ENCODE measurements around the gene TUBGCP6.

TUBGCP6 gene

GRCh38 chr22:50229370-50229769, 15.5 kb downstream of the TUBGCP6 start:
- DNase-seq (ENCODE audit: low read depth in 2 of 3, low spot score in 2 of 3): no peak

GRCh38 chr22:50228366-50228765, 16.5 kb downstream of the TUBGCP6 start:
- no peak for DNase-seq (ENCODE audit: low read depth in 2 of 3, low spot score in 2 of 3)

GRCh38 chr22:50227579-50228215, 17.1 kb downstream of the TUBGCP6 start:
- no peak for DNase-seq (ENCODE audit: low read depth in 2 of 3, low spot score in 2 of 3)

- no peak for DNase-seq (ENCODE audit: low read depth in 2 of 3, low spot score in 2 of 3)
Measured at GRCh38 chr22:50226875-50227165, 18.0 kb downstream of the TUBGCP6 start.

- no peak for DNase-seq (ENCODE audit: low read depth in 2 of 3, low spot score in 2 of 3)
Measured at GRCh38 chr22:50226063-50226874, 18.6 kb downstream of the TUBGCP6 start.

- DNase-seq (ENCODE audit: low read depth in 2 of 3, low spot score in 2 of 3): no peak
Measured at GRCh38 chr22:50225200-50225969, 19.4 kb downstream of the TUBGCP6 start.

GRCh38 chr22:50224071-50224470, 20.8 kb downstream of the TUBGCP6 start:
- DNase-seq (ENCODE audit: low read depth in 2 of 3, low spot score in 2 of 3): no peak

- DNase-seq (ENCODE audit: low read depth in 2 of 3, low spot score in 2 of 3): no peak
Measured at GRCh38 chr22:50222508-50222907, 22.3 kb downstream of the TUBGCP6 start.

GRCh38 chr22:50221410-50222300, 23.2 kb downstream of the TUBGCP6 start:
- DNase-seq (ENCODE audit: low read depth in 2 of 3, low spot score in 2 of 3): no peak

GRCh38 chr22:50220603-50221409, 24.0 kb downstream of the TUBGCP6 start:
- no peak for DNase-seq (ENCODE audit: low read depth in 2 of 3, low spot score in 2 of 3)

GRCh38 chr22:50219800-50220602, 24.8 kb downstream of the TUBGCP6 start:
- no peak for DNase-seq (ENCODE audit: low read depth in 2 of 3, low spot score in 2 of 3)

GRCh38 chr22:50218996-50219727, 25.7 kb downstream of the TUBGCP6 start:
- no peak for DNase-seq (ENCODE audit: low read depth in 2 of 3, low spot score in 2 of 3)

- no peak for DNase-seq (ENCODE audit: low read depth in 2 of 3, low spot score in 2 of 3)
Measured at GRCh38 chr22:50218153-50218995, 26.4 kb downstream of the TUBGCP6 start.

GRCh38 chr22:50217543-50218152, 27.2 kb downstream of the TUBGCP6 start:
- DNase-seq (ENCODE audit: low read depth in 2 of 3, low spot score in 2 of 3): no peak

GRCh38 chr22:50216684-50217520, 27.9 kb downstream of the TUBGCP6 start:
- DNase-seq (ENCODE audit: low read depth in 2 of 3, low spot score in 2 of 3): no peak

- no peak for DNase-seq (ENCODE audit: low read depth in 2 of 3, low spot score in 2 of 3)
Measured at GRCh38 chr22:50216055-50216683, 28.7 kb downstream of the TUBGCP6 start.
